ENCODE measurements around the gene CDC25C. TPM values are rescaled to one million over a fixed set of nuclear protein-coding genes. Genes with fewer than 3 reads are reported as not detected.

CDC25C gene
- total RNA-seq, 1 donor from 2014 or later: not detected

DNA sequence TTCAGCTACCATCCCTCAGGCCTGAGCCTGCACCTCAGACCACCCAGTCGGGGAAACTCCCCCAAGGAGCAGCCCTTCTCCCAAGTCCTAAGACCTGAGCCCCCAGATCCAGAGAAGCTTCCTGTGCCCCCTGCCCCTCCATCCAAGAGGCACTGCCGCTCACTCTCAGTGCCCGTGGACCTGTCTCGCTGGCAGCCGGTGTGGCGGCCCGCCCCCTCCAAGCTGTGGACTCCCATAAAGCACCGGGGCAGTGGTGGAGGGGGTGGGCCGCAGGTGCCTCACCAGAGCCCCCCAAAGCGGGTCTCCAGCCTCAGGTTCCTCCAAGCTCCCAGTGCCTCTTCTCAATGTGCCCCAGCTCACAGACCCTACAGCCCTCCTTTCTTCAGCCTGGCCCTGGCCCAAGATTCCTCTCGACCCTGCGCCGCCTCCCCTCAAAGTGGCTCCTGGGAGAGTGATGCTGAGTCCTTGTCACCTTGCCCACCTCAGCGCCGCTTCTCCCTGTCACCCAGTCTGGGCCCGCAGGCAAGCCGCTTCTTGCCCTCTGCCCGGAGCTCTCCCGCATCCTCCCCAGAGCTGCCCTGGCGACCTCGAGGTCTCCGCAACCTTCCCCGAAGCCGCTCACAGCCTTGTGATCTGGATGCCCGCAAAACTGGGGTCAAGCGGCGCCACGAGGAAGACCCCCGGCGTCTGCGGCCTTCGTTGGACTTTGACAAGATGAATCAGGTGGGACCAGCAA, 13.5 kb upstream of the CDC25C start:
- CTCF ChIA-PET: no interaction called here
- intact Hi-C loops (cut with micrococcal nuclease): no loop called here
- H3K27me3 Mint-ChIP-seq: no peaks in the 10 kb centered on the region
- ATAC-seq (ENCODE audit: low read depth): no peak
- no peak for DNase-seq
- no peaks in the 10 kb centered on the region for H3K9me3 Mint-ChIP-seq
- peaks cover 15% of the 10 kb centered on the region for H3K4me1 Mint-ChIP-seq
- peaks cover 72% of the 10 kb centered on the region for H3K36me3 Mint-ChIP-seq (ENCODE audit: low read depth)
- no peak overlapping the region for H3K27ac Mint-ChIP-seq
- H3K4me3 Mint-ChIP-seq: no peak overlapping the region
- TF ChIP-seq, protein P1, sequence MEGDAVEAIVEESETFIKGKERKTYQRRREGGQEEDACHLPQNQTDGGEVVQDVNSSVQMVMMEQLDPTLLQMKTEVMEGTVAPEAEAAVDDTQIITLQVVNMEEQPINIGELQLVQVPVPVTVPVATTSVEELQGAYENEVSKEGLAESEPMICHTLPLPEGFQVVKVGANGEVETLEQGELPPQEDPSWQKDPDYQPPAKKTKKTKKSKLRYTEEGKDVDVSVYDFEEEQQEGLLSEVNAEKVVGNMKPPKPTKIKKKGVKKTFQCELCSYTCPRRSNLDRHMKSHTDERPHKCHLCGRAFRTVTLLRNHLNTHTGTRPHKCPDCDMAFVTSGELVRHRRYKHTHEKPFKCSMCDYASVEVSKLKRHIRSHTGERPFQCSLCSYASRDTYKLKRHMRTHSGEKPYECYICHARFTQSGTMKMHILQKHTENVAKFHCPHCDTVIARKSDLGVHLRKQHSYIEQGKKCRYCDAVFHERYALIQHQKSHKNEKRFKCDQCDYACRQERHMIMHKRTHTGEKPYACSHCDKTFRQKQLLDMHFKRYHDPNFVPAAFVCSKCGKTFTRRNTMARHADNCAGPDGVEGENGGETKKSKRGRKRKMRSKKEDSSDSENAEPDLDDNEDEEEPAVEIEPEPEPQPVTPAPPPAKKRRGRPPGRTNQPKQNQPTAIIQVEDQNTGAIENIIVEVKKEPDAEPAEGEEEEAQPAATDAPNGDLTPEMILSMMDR (IDR thresholded peaks at IDR 0.05): no peak
- POLR2A ChIA-PET: no interaction called here

- no peaks in the 10 kb centered on the region for H3K9me3 Mint-ChIP-seq
- H3K27ac Mint-ChIP-seq: peak overlapping the region; percentile 94
- DNase-seq: no peak
- H3K36me3 Mint-ChIP-seq (ENCODE audit: low read depth): peaks cover 38% of the 10 kb centered on the region
- H3K4me1 Mint-ChIP-seq: peaks cover 37% of the 10 kb centered on the region
- ChIA-PET POLR2A (interaction anchor here (13.1 kb wide), 1 partner anchor 11 kb away, joined by 322 read pairs; the partner anchor contains the start of gene KDM3B), CTCF (interaction anchor here (7.8 kb wide), 1 partner anchor 12 kb away, joined by 134 read pairs; the partner anchor contains the start of gene KDM3B)
- TF ChIP-seq, protein P1 (IDR thresholded peaks at IDR 0.05): no peak
- H3K4me3 Mint-ChIP-seq: peak overlapping the region; percentile 90
- intact Hi-C loops (cut with micrococcal nuclease): no loop called here
- ATAC-seq (ENCODE audit: low read depth): no peak
- no peaks in the 10 kb centered on the region for H3K27me3 Mint-ChIP-seq
Measured at GRCh38 chr5:138340008-138340407, 8.4 kb upstream of the CDC25C start.

- Mint-ChIP-seq H3K36me3 (ENCODE audit: low read depth) (peaks cover 33% of the 10 kb centered on the region), H3K9me3 (no peaks in the 10 kb centered on the region), H3K27me3 (no peaks in the 10 kb centered on the region), H3K4me3 (peak overlapping the region; percentile 90), H3K4me1 (peaks cover 37% of the 10 kb centered on the region), H3K27ac (peak overlapping the region; percentile 94)
- ATAC-seq (ENCODE audit: low read depth): no peak
- ChIA-PET POLR2A (interaction anchor here (1.5 to 13.1 kb wide), 2 partner anchors 12 to 585 kb away, joined by 8 to 322 read pairs; partner anchors contain the start of genes HNRNPA0 and KDM3B), CTCF (interaction anchor here (7.8 kb wide), 1 partner anchor 13 kb away, joined by 134 read pairs; the partner anchor contains the start of gene KDM3B)
- intact Hi-C loops (cut with micrococcal nuclease): loop anchor here (2.0 to 10.0 kb wide), 3 partner anchors 455 to 858 kb away; partner anchors contain the start of genes HNRNPA0, PKD2L2 and SIL1
- DNase-seq: no peak
- TF ChIP-seq, protein P1 (IDR thresholded peaks at IDR 0.05): no peak
Measured at GRCh38 chr5:138339464-138339863, 7.9 kb upstream of the CDC25C start.

DNA sequence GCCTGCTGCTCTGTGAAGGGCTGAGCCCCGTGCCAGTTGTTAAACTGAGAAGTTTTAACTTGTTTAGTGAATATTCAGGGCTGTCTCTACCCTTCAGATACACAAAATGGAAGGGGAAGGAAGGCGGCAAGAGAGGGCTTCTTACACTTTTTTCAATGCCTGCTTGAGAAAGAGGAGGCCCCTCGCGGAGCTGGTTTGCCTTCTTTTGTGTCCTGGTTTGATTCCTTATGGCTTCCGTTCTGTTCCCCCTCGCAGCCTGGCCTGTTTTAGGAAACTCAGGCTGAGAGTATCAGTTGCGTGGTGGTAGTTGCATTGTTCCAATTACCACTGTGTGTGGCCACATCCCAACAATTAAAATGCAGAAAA, 7.5 kb upstream of the CDC25C start:
- TF ChIP-seq, protein P1 (IDR thresholded peaks at IDR 0.05): no peak
- POLR2A ChIA-PET: interaction anchor here (1.0 to 13.1 kb wide), 4 partner anchors 12 to 1064 kb away, joined by 3 to 322 read pairs (median 6); partner anchors contain the start of genes HNRNPA0 and KDM3B
- DNase-seq (no peak), ATAC-seq (ENCODE audit: low read depth) (no peak)
- H3K27me3 Mint-ChIP-seq: no peaks in the 10 kb centered on the region
- H3K36me3 Mint-ChIP-seq (ENCODE audit: low read depth): peaks cover 29% of the 10 kb centered on the region
- intact Hi-C loops (cut with micrococcal nuclease): loop anchor here (2.0 to 10.0 kb wide), 3 partner anchors 454 to 858 kb away; partner anchors contain the start of genes HNRNPA0, PKD2L2 and SIL1
- peaks cover 37% of the 10 kb centered on the region for H3K4me1 Mint-ChIP-seq
- H3K4me3 Mint-ChIP-seq: peak overlapping the region; percentile 90
- CTCF ChIA-PET: interaction anchor here (7.8 kb wide), 1 partner anchor 13 kb away, joined by 134 read pairs; the partner anchor contains the start of gene KDM3B
- H3K9me3 Mint-ChIP-seq: no peaks in the 10 kb centered on the region
- peak overlapping the region; percentile 94 for H3K27ac Mint-ChIP-seq
